Panc1 (cell line): ENCODE data around the gene CHAF1A. TPM values are rescaled to one million over a fixed set of nuclear protein-coding genes. Genes with fewer than 3 reads are reported as not detected.

Experiments
- ATAC-seq: fragments of 200-7000 bp; cut with Tn5 transposase; 2 replicates; pipeline ENCODE4 v1.9.1; 2020; ENCODE audit warnings: mild to moderate bottlenecking, moderate library complexity
- BruUV-seq: library from RNA; stranded (reverse); fragments of 400-500 nt; replicated peaks from 2 replicates; lab custom pipeline; 2021; lab: Mats Ljungman, UMichigan
- CTCF ChIA-PET: fragments of 300-600 bp; sonication (Branson Sonifier 250); formaldehyde crosslinking; loops from one replicate; lab custom pipeline; 2022; ENCODE audit warnings: antibody characterized with exemption; lab: Charles Lee
- POLR2A ChIA-PET: fragments of 300-600 bp; sonication (Branson Sonifier 250); formaldehyde crosslinking; loops from one replicate; lab custom pipeline; 2022; ENCODE audit warnings: antibody characterized with exemption; lab: Charles Lee
- DNase-seq: peaks from one replicate; pipeline ENCODE4 v3.0.0-alpha.2; 2010; ENCODE audit warnings: low read depth, low spot score
- H3K27ac ChIP-seq: 2 replicates; pipeline ENCODE4 v1.5.1; 2011; ENCODE audit warnings: mild to moderate bottlenecking, low read length, inconsistent platforms
- H3K27me3 ChIP-seq: fragments of 200-500 bp; sonication (Bioruptor generic); 2 replicates; pipeline ENCODE4 v1.6.0; 2014; ENCODE audit warnings: low read length, inconsistent platforms; ENCODE audit not compliant: control insufficient read depth, insufficient read depth
- H3K36me3 ChIP-seq: fragments of 200-500 bp; sonication (Bioruptor generic); 2 replicates; pipeline ENCODE4 v1.5.1; 2014; ENCODE audit warnings: inconsistent platforms, mild to moderate bottlenecking, low read length, moderate library complexity; ENCODE audit not compliant: control insufficient read depth, insufficient read depth
- H3K4me1 ChIP-seq: 2 replicates; pipeline ENCODE4 v1.5.1; 2011; ENCODE audit warnings: inconsistent platforms, mild to moderate bottlenecking, low read length, moderate library complexity; ENCODE audit not compliant: control insufficient read depth, insufficient read depth
- H3K4me3 ChIP-seq, 2 experiments: 2 replicates each; pipeline ENCODE4 v1.5.1; 2011 to 2012; ENCODE audit warnings: low read depth in 2 of 2, low read length in 2 of 2, mild to moderate bottlenecking in 2 of 2, inconsistent platforms in 1 of 2, moderate library complexity in 1 of 2
- H3K9me3 ChIP-seq: fragments of 200-500 bp; sonication (Bioruptor generic); 2 replicates; pipeline ENCODE4 v1.5.1; 2014; ENCODE audit warnings: low read depth, mild to moderate bottlenecking, inconsistent platforms, low read length, moderate library complexity; ENCODE audit not compliant: control insufficient read depth, insufficient read depth
- POLR2AphosphoS5 ChIP-seq: IDR thresholded peaks from 2 replicates; pipeline ENCODE4 v1.6.1; 2012; ENCODE audit warnings: mild to moderate bottlenecking, low read depth, low read length, moderate library complexity
- SIN3A ChIP-seq: IDR thresholded peaks from 2 replicates; pipeline ENCODE4 v1.6.1; 2012; ENCODE audit warnings: low read depth, mild to moderate bottlenecking, low read length, moderate library complexity, borderline replicate concordance; ENCODE audit not compliant: insufficient read depth
- TCF7L2 ChIP-seq: IDR thresholded peaks from 2 replicates; pipeline ENCODE4 v1.6.1; 2011; ENCODE audit warnings: mild to moderate bottlenecking, low read depth, low read length, inconsistent platforms
- in situ Hi-C: cut with HindIII; loops from 2 replicates; pipeline ENCODE4 v1.10.0; 2016; ENCODE audit warnings: low sequenced_read_pairs, low pct_unique_long_range_greater_than_20kb
- intact Hi-C: fragments of 100-400 bp; cut with micrococcal nuclease; formaldehyde crosslinking; loops from one replicate; pipeline ENCODE4 v1.10.0; 2022; ENCODE audit not compliant: unreplicated experiment
- total RNA-seq: library from RNA; stranded (reverse); gene quantifications from one replicate; pipeline ENCODE4 v1.2.1, GENCODE V29; 2021; ENCODE audit not compliant: unreplicated experiment
- TF ChIP-seq, protein P1 (sequence below): fragments of 450-650 bp; IDR thresholded peaks from 2 replicates; pipeline ENCODE4 v1.5.1; 2017; ENCODE audit warnings: mild to moderate bottlenecking
- TF ChIP-seq, protein P2 (sequence below), 2 experiments: IDR thresholded peaks; 2 replicates each; pipeline ENCODE4 v1.6.1; 2011 to 2012; ENCODE audit warnings: low read depth in 2 of 2, control low read depth in 1 of 2, low read length in 1 of 2, mild to moderate bottlenecking in 1 of 2, moderate library complexity in 1 of 2; ENCODE audit not compliant: insufficient read depth in 1 of 2

Gene CHAF1A
- total RNA-seq, 1 experiment from 2014 or later: 45.4 TPM

DNA sequence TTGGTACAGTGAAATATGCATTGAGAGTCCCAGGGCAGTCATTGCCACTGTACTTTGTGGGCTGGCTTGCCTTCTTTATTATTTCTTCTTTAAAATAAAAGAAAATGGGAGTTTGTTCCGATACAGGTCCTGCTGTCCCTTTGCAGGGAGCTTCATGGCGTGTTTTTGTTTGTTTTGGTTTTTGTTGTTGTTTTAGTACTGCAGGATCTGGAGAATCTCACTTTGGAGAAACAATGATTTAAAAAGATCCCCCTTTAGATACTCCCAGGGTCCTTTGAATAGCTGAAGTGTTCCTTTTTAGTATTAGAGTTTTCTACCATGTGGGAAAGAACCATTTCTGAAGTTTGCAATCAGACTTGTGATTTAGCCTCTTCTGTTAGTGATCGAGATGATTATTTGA, 11.1 kb downstream of the CHAF1A start:
- DNase-seq (no peak), ATAC-seq (no peak)
- in situ Hi-C loops (no loop called here), intact Hi-C loops (no loop called here)
- no peak overlapping the region for H3K4me3 ChIP-seq
- POLR2A ChIA-PET: interaction anchor here (0.7 kb wide), 1 partner anchor 782 kb away, joined by 3 read pairs; no protein-coding TSS in a partner anchor
- H3K36me3 ChIP-seq: peaks cover 4% of the 10 kb centered on the region; the same call in 1 of the 2 replicates
- H3K4me1 ChIP-seq: no peaks in the 10 kb centered on the region
- no peak for TF ChIP-seq POLR2AphosphoS5
- BruUV-seq: no TSS peak
- no peaks in the 10 kb centered on the region for H3K9me3 ChIP-seq
- CTCF ChIA-PET: no interaction called here
- H3K27me3 ChIP-seq: no peaks in the 10 kb centered on the region
- no peak overlapping the region for H3K27ac ChIP-seq

DNA sequence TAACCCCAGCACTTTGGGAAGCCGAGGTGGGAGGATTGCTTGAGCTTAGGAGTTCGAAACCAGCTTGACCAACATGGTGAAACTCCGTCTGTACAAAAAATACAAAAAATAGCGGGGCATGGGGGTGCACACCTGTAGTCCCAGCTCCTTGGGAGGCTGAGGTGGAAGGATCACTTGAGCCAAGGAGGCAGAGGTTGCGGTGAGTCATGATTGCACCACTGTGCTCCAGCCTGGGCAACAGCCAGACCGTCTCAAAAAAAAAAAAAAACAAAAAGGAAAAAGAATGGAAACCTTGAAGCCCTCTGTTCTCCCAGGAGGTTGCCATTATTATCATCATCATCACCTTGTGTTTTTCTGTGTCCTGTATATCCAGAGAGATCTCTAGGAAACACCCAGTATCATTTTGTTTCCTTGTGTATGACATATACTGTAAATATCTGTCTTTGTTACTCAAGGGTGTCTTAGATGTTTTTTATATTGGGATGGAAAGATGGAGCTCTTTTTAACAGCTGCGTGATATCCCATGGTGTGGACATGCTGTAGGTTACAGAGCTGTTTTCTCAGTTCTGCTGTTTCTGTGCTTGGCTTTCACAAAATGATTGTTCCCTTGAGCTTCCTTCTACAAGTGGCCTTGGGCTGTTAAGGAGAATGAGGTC, 11.8 kb downstream of the CHAF1A start:
- POLR2A ChIA-PET: interaction anchor here (0.7 kb wide), 1 partner anchor 781 kb away, joined by 3 read pairs; no protein-coding TSS in a partner anchor
- CTCF ChIA-PET: no interaction called here
- TF ChIP-seq TCF7L2 (no peak), POLR2AphosphoS5 (no peak), SIN3A (no peak)
- TF ChIP-seq, protein P1, sequence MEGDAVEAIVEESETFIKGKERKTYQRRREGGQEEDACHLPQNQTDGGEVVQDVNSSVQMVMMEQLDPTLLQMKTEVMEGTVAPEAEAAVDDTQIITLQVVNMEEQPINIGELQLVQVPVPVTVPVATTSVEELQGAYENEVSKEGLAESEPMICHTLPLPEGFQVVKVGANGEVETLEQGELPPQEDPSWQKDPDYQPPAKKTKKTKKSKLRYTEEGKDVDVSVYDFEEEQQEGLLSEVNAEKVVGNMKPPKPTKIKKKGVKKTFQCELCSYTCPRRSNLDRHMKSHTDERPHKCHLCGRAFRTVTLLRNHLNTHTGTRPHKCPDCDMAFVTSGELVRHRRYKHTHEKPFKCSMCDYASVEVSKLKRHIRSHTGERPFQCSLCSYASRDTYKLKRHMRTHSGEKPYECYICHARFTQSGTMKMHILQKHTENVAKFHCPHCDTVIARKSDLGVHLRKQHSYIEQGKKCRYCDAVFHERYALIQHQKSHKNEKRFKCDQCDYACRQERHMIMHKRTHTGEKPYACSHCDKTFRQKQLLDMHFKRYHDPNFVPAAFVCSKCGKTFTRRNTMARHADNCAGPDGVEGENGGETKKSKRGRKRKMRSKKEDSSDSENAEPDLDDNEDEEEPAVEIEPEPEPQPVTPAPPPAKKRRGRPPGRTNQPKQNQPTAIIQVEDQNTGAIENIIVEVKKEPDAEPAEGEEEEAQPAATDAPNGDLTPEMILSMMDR: no peak
- TF ChIP-seq, protein P2, sequence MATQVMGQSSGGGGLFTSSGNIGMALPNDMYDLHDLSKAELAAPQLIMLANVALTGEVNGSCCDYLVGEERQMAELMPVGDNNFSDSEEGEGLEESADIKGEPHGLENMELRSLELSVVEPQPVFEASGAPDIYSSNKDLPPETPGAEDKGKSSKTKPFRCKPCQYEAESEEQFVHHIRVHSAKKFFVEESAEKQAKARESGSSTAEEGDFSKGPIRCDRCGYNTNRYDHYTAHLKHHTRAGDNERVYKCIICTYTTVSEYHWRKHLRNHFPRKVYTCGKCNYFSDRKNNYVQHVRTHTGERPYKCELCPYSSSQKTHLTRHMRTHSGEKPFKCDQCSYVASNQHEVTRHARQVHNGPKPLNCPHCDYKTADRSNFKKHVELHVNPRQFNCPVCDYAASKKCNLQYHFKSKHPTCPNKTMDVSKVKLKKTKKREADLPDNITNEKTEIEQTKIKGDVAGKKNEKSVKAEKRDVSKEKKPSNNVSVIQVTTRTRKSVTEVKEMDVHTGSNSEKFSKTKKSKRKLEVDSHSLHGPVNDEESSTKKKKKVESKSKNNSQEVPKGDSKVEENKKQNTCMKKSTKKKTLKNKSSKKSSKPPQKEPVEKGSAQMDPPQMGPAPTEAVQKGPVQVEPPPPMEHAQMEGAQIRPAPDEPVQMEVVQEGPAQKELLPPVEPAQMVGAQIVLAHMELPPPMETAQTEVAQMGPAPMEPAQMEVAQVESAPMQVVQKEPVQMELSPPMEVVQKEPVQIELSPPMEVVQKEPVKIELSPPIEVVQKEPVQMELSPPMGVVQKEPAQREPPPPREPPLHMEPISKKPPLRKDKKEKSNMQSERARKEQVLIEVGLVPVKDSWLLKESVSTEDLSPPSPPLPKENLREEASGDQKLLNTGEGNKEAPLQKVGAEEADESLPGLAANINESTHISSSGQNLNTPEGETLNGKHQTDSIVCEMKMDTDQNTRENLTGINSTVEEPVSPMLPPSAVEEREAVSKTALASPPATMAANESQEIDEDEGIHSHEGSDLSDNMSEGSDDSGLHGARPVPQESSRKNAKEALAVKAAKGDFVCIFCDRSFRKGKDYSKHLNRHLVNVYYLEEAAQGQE (IDR thresholded peaks at IDR 0.05; ENCODE audit: insufficient read depth in 1 of 2, low read depth in 2 of 2, low read length in 1 of 2): no peak
- Histone ChIP-seq H3K27me3 (no peaks in the 10 kb centered on the region), H3K36me3 (peaks cover 4% of the 10 kb centered on the region; the same call in 1 of the 2 replicates), H3K4me3 (no peak overlapping the region), H3K4me1 (no peaks in the 10 kb centered on the region), H3K9me3 (no peaks in the 10 kb centered on the region), H3K27ac (no peak overlapping the region)
- in situ Hi-C loops: no loop called here
- no peak for DNase-seq
- BruUV-seq: no TSS peak
- intact Hi-C loops: no loop called here
- no peak for ATAC-seq

DNA sequence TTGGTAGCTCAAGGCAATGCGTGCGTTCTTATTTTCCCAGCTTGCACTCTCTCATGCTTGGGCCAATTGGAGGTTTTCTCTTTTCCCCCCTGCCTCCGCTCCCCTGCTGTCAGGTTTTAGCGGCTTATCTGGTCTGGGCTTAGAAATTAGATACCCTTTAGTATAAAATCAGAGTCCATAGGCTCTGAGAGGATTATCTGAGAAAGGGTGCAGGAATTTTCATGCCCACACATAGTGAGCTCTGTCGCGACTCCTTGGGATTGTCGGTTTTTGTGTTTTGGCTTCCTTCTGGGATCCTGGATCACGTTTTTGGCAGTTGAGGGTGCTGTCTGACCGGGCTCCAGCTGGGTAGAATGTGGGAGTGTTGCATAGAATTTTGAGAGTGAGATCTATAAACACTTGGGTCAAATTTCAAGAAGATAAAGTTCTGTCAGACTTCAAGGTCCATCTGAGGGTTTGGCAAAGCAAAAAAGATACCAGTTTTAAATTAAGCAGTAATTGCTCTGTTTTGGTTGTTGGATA, 12.4 kb downstream of the CHAF1A start:
- in situ Hi-C loops: no loop called here
- no TSS peak for BruUV-seq

More for the DNA sequence above, 12.4 kb downstream of the CHAF1A start:
- Histone ChIP-seq H3K9me3 (no peaks in the 10 kb centered on the region), H3K27ac (no peak overlapping the region), H3K27me3 (no peaks in the 10 kb centered on the region), H3K4me3 (no peak overlapping the region), H3K4me1 (no peaks in the 10 kb centered on the region), H3K36me3 (peaks cover 4% of the 10 kb centered on the region; the same call in 1 of the 2 replicates)
- POLR2A ChIA-PET: no interaction called here
- no peak for ATAC-seq
- intact Hi-C loops: no loop called here
- no peak for TF ChIP-seq TCF7L2
- no peak for TF ChIP-seq POLR2AphosphoS5
- TF ChIP-seq, protein P2 (IDR thresholded peaks at IDR 0.05; ENCODE audit: insufficient read depth in 1 of 2, low read depth in 2 of 2, low read length in 1 of 2): no peak
- TF ChIP-seq, protein P1: no peak
- TF ChIP-seq SIN3A: no peak
- no peak for DNase-seq
- CTCF ChIA-PET: no interaction called here
